ENCODE data around the gene SLF1. TPM values are rescaled to one million over a fixed set of nuclear protein-coding genes. Genes with fewer than 3 reads are reported as not detected.

SLF1 gene
- total and polyA plus RNA-seq, 5 donors, result 2.3 to 6.9 (median 5.9) TPM

GRCh38 chr5:94620256-94620655, 1.8 kb downstream of the SLF1 start:
- DNase-seq (no peak), ATAC-seq (no peak)
- H3K27me3 ChIP-seq (ENCODE audit: control insufficient read depth, insufficient read depth), result no peaks in the 10 kb centered on the region
- H3K4me3 ChIP-seq (ENCODE audit: low read length), result no peak overlapping the region
- no peaks in the 10 kb centered on the region for H3K9me3 ChIP-seq (ENCODE audit: control insufficient read depth, low read length)
- no peak overlapping the region for H3K27ac ChIP-seq (ENCODE audit: low read length)
- WGBS, result 91% methylated on average over 5 of the region's 5 CpGs
- intact Hi-C loops (cut with DNase I), result no loop called here
- no peaks in the 10 kb centered on the region for H3K4me1 ChIP-seq (ENCODE audit: control insufficient read depth, insufficient read depth, low read length)

- H3K27ac ChIP-seq (ENCODE audit: low read length), result no peak overlapping the region
- intact Hi-C loops (cut with DNase I), result no loop called here
- DNase-seq (no peak), ATAC-seq (no peak)
- no peaks in the 10 kb centered on the region for H3K9me3 ChIP-seq (ENCODE audit: control insufficient read depth, low read length)
- H3K4me3 ChIP-seq (ENCODE audit: low read length), result no peak overlapping the region
- no peaks in the 10 kb centered on the region for H3K27me3 ChIP-seq (ENCODE audit: control insufficient read depth, insufficient read depth)
- H3K4me1 ChIP-seq (ENCODE audit: control insufficient read depth, insufficient read depth, low read length), result no peaks in the 10 kb centered on the region
- WGBS, result 48% methylated on average over 5 of the region's 5 CpGs
Observed at GRCh38 chr5:94621763-94622162, 3.3 kb downstream of the SLF1 start.

DNA sequence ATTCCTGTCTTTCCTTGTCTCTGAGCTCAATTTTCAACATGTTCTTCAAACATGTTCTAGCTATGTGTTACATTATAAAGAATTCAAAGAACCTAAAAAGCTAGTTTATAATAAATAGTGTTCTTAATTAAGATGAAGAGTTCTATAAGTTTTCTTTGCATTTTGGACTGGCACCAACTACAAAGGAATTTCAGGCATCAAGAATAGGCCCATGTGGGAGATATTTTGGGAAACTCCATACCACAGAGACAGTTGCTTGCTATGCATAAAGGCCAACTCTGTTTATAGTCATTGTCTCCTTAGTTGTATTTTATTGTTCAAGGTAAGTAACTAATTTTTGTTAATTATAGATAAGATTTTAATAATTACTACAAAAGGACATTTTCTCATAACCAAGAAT, 4.5 kb downstream of the SLF1 start:
- intact Hi-C loops (cut with DNase I), result no loop called here
- ATAC-seq (no peak), DNase-seq (no peak)
- no peaks in the 10 kb centered on the region for H3K9me3 ChIP-seq (ENCODE audit: control insufficient read depth, low read length)
- no peak overlapping the region for H3K4me3 ChIP-seq (ENCODE audit: low read length)
- H3K4me1 ChIP-seq (ENCODE audit: control insufficient read depth, insufficient read depth, low read length), result no peaks in the 10 kb centered on the region
- H3K27ac ChIP-seq (ENCODE audit: low read length), result no peak overlapping the region
- H3K27me3 ChIP-seq (ENCODE audit: control insufficient read depth, insufficient read depth), result no peaks in the 10 kb centered on the region

- H3K27me3 ChIP-seq (ENCODE audit: control insufficient read depth, insufficient read depth), result no peaks in the 10 kb centered on the region
- DNase-seq (no peak), ATAC-seq (no peak)
- intact Hi-C loops (cut with DNase I), result no loop called here
- 62% methylated on average over 2 of the region's 2 CpGs for WGBS
- no peaks in the 10 kb centered on the region for H3K4me1 ChIP-seq (ENCODE audit: control insufficient read depth, insufficient read depth, low read length)
- no peak overlapping the region for H3K4me3 ChIP-seq (ENCODE audit: low read length)
- H3K9me3 ChIP-seq (ENCODE audit: control insufficient read depth, low read length), result no peaks in the 10 kb centered on the region
- no peak overlapping the region for H3K27ac ChIP-seq (ENCODE audit: low read length)
Observed at GRCh38 chr5:94623877-94624276, 5.4 kb downstream of the SLF1 start.

DNA sequence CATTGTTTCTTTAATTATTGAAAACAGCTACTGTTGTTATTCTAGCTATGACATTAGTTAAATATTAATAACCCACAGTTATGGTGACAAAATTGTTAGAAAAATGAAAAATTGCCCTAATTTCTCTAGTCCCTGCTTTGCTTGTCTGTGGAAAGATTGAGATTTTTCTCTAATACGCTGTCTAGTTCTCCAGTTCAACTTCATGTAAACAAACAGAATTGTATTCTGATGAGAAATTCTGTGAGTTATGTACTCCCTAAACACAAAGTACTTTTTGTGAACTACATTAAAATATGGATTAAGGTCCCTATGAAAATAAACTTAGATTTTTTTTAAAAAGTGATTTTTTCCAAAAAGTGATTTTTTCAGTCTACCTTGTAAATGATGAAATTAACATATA, 8.7 kb downstream of the SLF1 start:
- Histone ChIP-seq H3K27me3 (ENCODE audit: control insufficient read depth, insufficient read depth) (no peaks in the 10 kb centered on the region), H3K9me3 (ENCODE audit: control insufficient read depth, low read length) (no peaks in the 10 kb centered on the region), H3K4me1 (ENCODE audit: control insufficient read depth, insufficient read depth, low read length) (no peaks in the 10 kb centered on the region), H3K4me3 (ENCODE audit: low read length) (no peak overlapping the region), H3K27ac (ENCODE audit: low read length) (no peak overlapping the region)
- DNase-seq (no peak), ATAC-seq (no peak)
- intact Hi-C loops (cut with DNase I), result no loop called here
- WGBS, result 96% methylated on average over 1 of the region's 1 CpG

- ATAC-seq (no peak), DNase-seq (no peak)
- intact Hi-C loops (cut with DNase I), result no loop called here
- Histone ChIP-seq H3K9me3 (ENCODE audit: control insufficient read depth, low read length) (no peaks in the 10 kb centered on the region), H3K27ac (ENCODE audit: low read length) (no peak overlapping the region), H3K27me3 (ENCODE audit: control insufficient read depth, insufficient read depth) (no peaks in the 10 kb centered on the region), H3K4me1 (ENCODE audit: control insufficient read depth, insufficient read depth, low read length) (no peaks in the 10 kb centered on the region), H3K4me3 (ENCODE audit: low read length) (no peak overlapping the region)
- 70% methylated on average over 2 of the region's 2 CpGs for WGBS
Observed at GRCh38 chr5:94632024-94632423, 13.6 kb downstream of the SLF1 start.

GRCh38 chr5:94640176-94640575, 21.7 kb downstream of the SLF1 start:
- H3K27me3 ChIP-seq (ENCODE audit: control insufficient read depth, insufficient read depth), result no peaks in the 10 kb centered on the region
- intact Hi-C loops (cut with DNase I), result no loop called here
- WGBS, result 98% methylated on average over 3 of the region's 3 CpGs
- ATAC-seq (no peak), DNase-seq (no peak)
- no peaks in the 10 kb centered on the region for H3K9me3 ChIP-seq (ENCODE audit: control insufficient read depth, low read length)
- H3K4me1 ChIP-seq (ENCODE audit: control insufficient read depth, insufficient read depth, low read length), result no peaks in the 10 kb centered on the region
- H3K4me3 ChIP-seq (ENCODE audit: low read length), result no peak overlapping the region
- H3K27ac ChIP-seq (ENCODE audit: low read length), result no peak overlapping the region

DNA sequence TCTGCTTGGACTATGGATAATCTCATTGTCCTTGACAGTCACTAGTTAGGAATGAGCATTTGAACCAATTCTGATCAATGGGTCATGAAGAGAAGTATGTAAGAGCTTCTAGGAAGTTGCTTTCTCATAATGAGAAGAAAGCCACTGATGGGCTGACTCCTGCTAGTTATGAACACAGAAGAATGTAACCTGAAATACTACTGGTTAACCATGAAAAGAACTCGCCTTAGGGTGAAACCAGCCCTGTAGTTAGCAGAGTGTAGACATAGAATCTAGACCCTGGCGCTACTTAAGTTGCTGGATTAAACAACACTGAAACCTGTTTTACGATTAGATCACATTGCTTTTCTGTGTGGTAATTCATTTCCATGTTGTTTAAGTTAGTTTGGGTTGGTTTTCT, 26.6 kb downstream of the SLF1 start:
- 97% methylated on average over 3 of the region's 3 CpGs for WGBS
- intact Hi-C loops (cut with DNase I), result no loop called here

DNA sequence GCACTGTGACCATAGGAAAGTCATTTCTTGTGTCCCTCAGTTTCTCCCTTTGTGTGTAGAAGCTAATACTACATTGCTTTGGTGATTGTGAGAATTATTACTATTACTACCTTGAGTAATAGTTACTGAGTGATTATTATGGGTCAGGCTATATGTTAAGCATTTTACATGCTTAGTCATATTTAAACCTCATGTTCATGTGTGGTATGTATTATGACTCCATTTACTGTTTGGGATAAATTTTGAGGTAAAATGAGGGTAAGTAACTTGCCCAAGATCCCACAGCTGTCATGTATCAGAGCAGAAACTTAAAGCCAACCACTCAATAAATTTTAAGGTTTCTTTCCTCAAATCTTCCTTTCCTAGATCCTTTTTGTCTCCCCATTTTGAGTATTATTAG, 28.3 kb downstream of the SLF1 start:
- Histone ChIP-seq H3K9me3 (ENCODE audit: control insufficient read depth, low read length) (no peaks in the 10 kb centered on the region), H3K4me1 (ENCODE audit: control insufficient read depth, insufficient read depth, low read length) (no peaks in the 10 kb centered on the region), H3K4me3 (ENCODE audit: low read length) (no peak overlapping the region), H3K27ac (ENCODE audit: low read length) (no peak overlapping the region), H3K27me3 (ENCODE audit: control insufficient read depth, insufficient read depth) (no peaks in the 10 kb centered on the region)
- DNase-seq, result no peak
- no peak for ATAC-seq
- intact Hi-C loops (cut with DNase I), result no loop called here

More for the DNA sequence above, 26.6 kb downstream of the SLF1 start:
- DNase-seq (no peak), ATAC-seq (no peak)
- Histone ChIP-seq H3K9me3 (ENCODE audit: control insufficient read depth, low read length) (no peaks in the 10 kb centered on the region), H3K4me1 (ENCODE audit: control insufficient read depth, insufficient read depth, low read length) (no peaks in the 10 kb centered on the region), H3K4me3 (ENCODE audit: low read length) (no peak overlapping the region), H3K27me3 (ENCODE audit: control insufficient read depth, insufficient read depth) (no peaks in the 10 kb centered on the region), H3K27ac (ENCODE audit: low read length) (no peak overlapping the region)

- H3K27ac ChIP-seq (ENCODE audit: low read length), result no peak overlapping the region
- H3K27me3 ChIP-seq (ENCODE audit: control insufficient read depth, insufficient read depth), result no peaks in the 10 kb centered on the region
- no peaks in the 10 kb centered on the region for H3K9me3 ChIP-seq (ENCODE audit: control insufficient read depth, low read length)
- H3K4me1 ChIP-seq (ENCODE audit: control insufficient read depth, insufficient read depth, low read length), result no peaks in the 10 kb centered on the region
- no peak for DNase-seq
- intact Hi-C loops (cut with DNase I), result no loop called here
- WGBS, result 100% methylated on average over 1 of the region's 1 CpG
- no peak for ATAC-seq
- no peak overlapping the region for H3K4me3 ChIP-seq (ENCODE audit: low read length)
Observed at GRCh38 chr5:94649874-94650273, 31.4 kb downstream of the SLF1 start.

GRCh38 chr5:94658272-94658671, 39.8 kb downstream of the SLF1 start:
- 97% methylated on average over 1 of the region's 1 CpG for WGBS
- intact Hi-C loops (cut with DNase I), result no loop called here
- no peak overlapping the region for H3K27ac ChIP-seq (ENCODE audit: low read length)
- ATAC-seq, result no peak
- DNase-seq, result no peak
- H3K4me3 ChIP-seq (ENCODE audit: low read length), result no peak overlapping the region
- no peaks in the 10 kb centered on the region for H3K27me3 ChIP-seq (ENCODE audit: control insufficient read depth, insufficient read depth)
- no peaks in the 10 kb centered on the region for H3K9me3 ChIP-seq (ENCODE audit: control insufficient read depth, low read length)
- H3K4me1 ChIP-seq (ENCODE audit: control insufficient read depth, insufficient read depth, low read length), result no peaks in the 10 kb centered on the region

DNA sequence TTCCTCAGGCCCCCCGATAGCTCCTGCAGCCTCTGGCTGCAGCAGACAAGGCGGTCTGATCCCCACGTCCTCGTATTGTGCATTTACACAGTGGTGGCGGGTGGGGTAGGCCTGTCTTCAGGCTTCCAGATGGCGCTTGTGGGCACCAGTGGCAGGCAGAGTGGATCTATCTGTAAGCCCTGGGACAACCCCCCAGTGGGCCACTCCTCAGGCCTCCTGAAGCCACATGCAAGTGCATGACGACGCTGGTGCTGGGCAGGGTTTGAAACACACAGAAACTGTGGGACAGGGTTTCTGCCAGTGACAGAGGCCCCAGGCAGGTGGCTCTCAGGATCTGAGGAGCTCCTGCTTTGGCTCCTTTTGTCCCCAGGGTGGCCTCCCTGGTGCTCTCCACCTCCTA, 42.0 kb downstream of the SLF1 start:
- Histone ChIP-seq H3K4me1 (ENCODE audit: control insufficient read depth, insufficient read depth, low read length) (no peaks in the 10 kb centered on the region), H3K4me3 (ENCODE audit: low read length) (no peak overlapping the region), H3K27ac (ENCODE audit: low read length) (no peak overlapping the region), H3K27me3 (ENCODE audit: control insufficient read depth, insufficient read depth) (no peaks in the 10 kb centered on the region), H3K9me3 (ENCODE audit: control insufficient read depth, low read length) (no peaks in the 10 kb centered on the region)
- intact Hi-C loops (cut with DNase I), result no loop called here
- 98% methylated on average over 8 of the region's 8 CpGs for WGBS
- DNase-seq (no peak), ATAC-seq (no peak)

Measured in right cardiac atrium (tissue), 5 donors.